Posterior cingulate gyrus (tissue), 11 donors: ENCODE data around the gene FBXO46.
"Not testable (repeated sequence)": the region's sequence is repeated elsewhere in the genome, so short reads cannot be mapped to it uniquely, and the experiment has no call there.

ENCODE experiments used
- DNase-seq, 10 donors: peaks; one replicate each; pipeline versions ENCODE4 v3.0.0 to v3.0.0-alpha.2; 2020 to 2021; ENCODE audit warnings: mixed read lengths in 3 of 10
- intact Hi-C: fragments of 100-400 bp; cut with DNase I; formaldehyde crosslinking; loops from one replicate; pipeline ENCODE4 v1.15.1; 2023

Gene FBXO46

GRCh38 chr19:45693106-45693788 is 37.4 kb downstream of the FBXO46 start:
- intact Hi-C loops, result loop anchor here (5.0 kb wide), 1 partner anchor 171 kb away; no protein-coding TSS in a partner anchor
- DNase-seq, result peak; percentile 57 to 95 (median 80)

GRCh38 chr19:45692187-45693105 is 38.2 kb downstream of the FBXO46 start, which contains the start of gene QPCTL:
TSS of gene QPCTL (plus strand) at chr19:45692666. CDS start at chr19:45692704, 38 bp downstream.
- DNase-seq, result peak; percentile 91 to 100 (median 98)
- intact Hi-C loops, result loop anchor here (1.0 to 5.0 kb wide), 2 partner anchors 25 to 170 kb away; no protein-coding TSS in a partner anchor

- DNase-seq, result peak; percentile 90 to 99 (median 96)
- intact Hi-C loops, result loop anchor here (1.0 to 5.0 kb wide), 2 partner anchors 26 to 169 kb away; no protein-coding TSS in a partner anchor
Observed at GRCh38 chr19:45691516-45692186, 39.0 kb downstream of the FBXO46 start, which contains the start of gene SNRPD2. TSS of gene SNRPD2 (minus strand) at chr19:45691953. CDS start at chr19:45691888, 65 bp downstream.

GRCh38 chr19:45687599-45687998 is 43.1 kb downstream of the FBXO46 start:
- intact Hi-C loops, result loop anchor here (10.0 kb wide), 1 partner anchor 83 kb away; the partner anchor contains the start of gene GPR4
- no peak for DNase-seq

- intact Hi-C loops, result loop anchor here (10.0 kb wide), 1 partner anchor 80 kb away; the partner anchor contains the start of gene GPR4
- DNase-seq, result not testable (repeated sequence)
Observed at GRCh38 chr19:45685045-45685444, 45.7 kb downstream of the FBXO46 start.

- DNase-seq, result no peak
- intact Hi-C loops, result loop anchor here (5.0 to 10.0 kb wide), 2 partner anchors 41 to 78 kb away; partner anchors contain the start of gene GPR4
Observed at GRCh38 chr19:45682908-45683307, 47.8 kb downstream of the FBXO46 start.

- DNase-seq, result no peak
- intact Hi-C loops, result loop anchor here (5.0 to 10.0 kb wide), 2 partner anchors 40 to 77 kb away; partner anchors contain the start of gene GPR4
Observed at GRCh38 chr19:45682117-45682516, 48.6 kb downstream of the FBXO46 start.

GRCh38 chr19:45681391-45682015 is 49.2 kb downstream of the FBXO46 start:
- peak; percentile 77 to 99 (median 84) for DNase-seq
- intact Hi-C loops, result loop anchor here (5.0 to 10.0 kb wide), 2 partner anchors 39 to 77 kb away; partner anchors contain the start of gene GPR4

GRCh38 chr19:45677351-45678230 is 53.1 kb downstream of the FBXO46 start:
- intact Hi-C loops, result no loop called here
- DNase-seq, result peak; percentile 32 to 94 (median 64)

- no peak for DNase-seq
- intact Hi-C loops, result no loop called here
Observed at GRCh38 chr19:45676851-45677263, 53.8 kb downstream of the FBXO46 start.

- intact Hi-C loops, result no loop called here
Observed at GRCh38 chr19:45674946-45675345, 55.8 kb downstream of the FBXO46 start.

GRCh38 chr19:45670670-45671453 is 59.8 kb downstream of the FBXO46 start:
- peak; percentile 54 to 98 (median 74) for DNase-seq
- intact Hi-C loops, result no loop called here

More at GRCh38 chr19:45674946-45675345, 55.8 kb downstream of the FBXO46 start:
- DNase-seq, result no peak

- intact Hi-C loops, result no loop called here
- no peak for DNase-seq
Observed at GRCh38 chr19:45668342-45668871, 62.3 kb downstream of the FBXO46 start.

- peak in 1 of 10 donors; percentile 46 for DNase-seq
Observed at GRCh38 chr19:45667620-45668341, 62.9 kb downstream of the FBXO46 start, which contains the start of gene GIPR. TSS of gene GIPR (plus strand) at chr19:45668221. CDS start at chr19:45669521, 1,300 bp downstream.

GRCh38 chr19:45664575-45664974 is 66.1 kb downstream of the FBXO46 start:
- DNase-seq, result no peak

More at GRCh38 chr19:45667620-45668341, 62.9 kb downstream of the FBXO46 start, which contains the start of gene GIPR:
- intact Hi-C loops, result no loop called here

GRCh38 chr19:45663800-45664199 is 66.9 kb downstream of the FBXO46 start:
- no peak for DNase-seq
- intact Hi-C loops, result no loop called here

More at GRCh38 chr19:45664575-45664974, 66.1 kb downstream of the FBXO46 start:
- intact Hi-C loops, result no loop called here
